Liver (tissue), 9 donors: Measurements from ENCODE around the gene SLAIN1. TPM values are rescaled to one million over a fixed set of nuclear protein-coding genes. Genes with fewer than 3 reads are reported as not detected.
"Not testable (repeated sequence)": the region's sequence is repeated elsewhere in the genome, so short reads cannot be mapped to it uniquely, and the experiment has no call there.

Source experiments
- DNase-seq: peaks from one replicate; pipeline ENCODE4 v3.0.0-alpha.2; 2017; ENCODE audit warnings: low spot score
- H3K27ac ChIP-seq, 2 donors: one replicate each; pipeline ENCODE4 v1.7.0; 2013; ENCODE audit warnings: inconsistent platforms in 2 of 2, low read length in 2 of 2, control low read depth in 1 of 2, low read depth in 1 of 2, mild to moderate bottlenecking in 1 of 2
- H3K27me3 ChIP-seq, 4 donors: one replicate each; pipeline versions ENCODE4 v1.6.1 to v1.7.0; 2013; ENCODE audit warnings: low read length in 3 of 4, inconsistent platforms in 1 of 4, mild to moderate bottlenecking in 1 of 4, moderate library complexity in 1 of 4; ENCODE audit not compliant: control insufficient read depth in 4 of 4, insufficient read depth in 4 of 4
- H3K36me3 ChIP-seq, 4 donors: one replicate each; pipeline versions ENCODE4 v1.6.1 to v1.7.0; 2013; ENCODE audit warnings: low read length in 3 of 4, mild to moderate bottlenecking in 3 of 4, low read depth in 1 of 4, moderate library complexity in 1 of 4; ENCODE audit not compliant: control insufficient read depth in 4 of 4, insufficient read depth in 3 of 4
- H3K4me1 ChIP-seq, 4 donors: one replicate each; pipeline versions ENCODE4 v1.6.1 to v1.7.0; 2013; ENCODE audit warnings: low read length in 3 of 4, mild to moderate bottlenecking in 3 of 4, moderate library complexity in 1 of 4; ENCODE audit not compliant: control insufficient read depth in 4 of 4, insufficient read depth in 4 of 4
- H3K4me3 ChIP-seq, 3 donors: one replicate each; pipeline versions ENCODE4 v1.6.1 to v1.7.0; 2013; ENCODE audit warnings: low read length in 3 of 3, control low read depth in 1 of 3, low read depth in 1 of 3, mild to moderate bottlenecking in 1 of 3
- H3K9ac ChIP-seq, 2 donors: one replicate each; pipeline ENCODE4 v1.7.0; 2013; ENCODE audit warnings: low read length in 2 of 2, mild to moderate bottlenecking in 2 of 2, moderate library complexity in 2 of 2, control low read depth in 1 of 2, low read depth in 1 of 2
- H3K9me3 ChIP-seq, 4 donors: one replicate each; pipeline versions ENCODE4 v1.6.1 to v1.7.0; 2013; ENCODE audit warnings: low read length in 3 of 4; ENCODE audit not compliant: control insufficient read depth in 4 of 4
- FOXA1 ChIP-seq: IDR thresholded peaks from 2 replicates; pipeline ENCODE4 v1.6.1; 2016; ENCODE audit warnings: antibody characterized with exemption
- GABPA ChIP-seq, 2 donors: IDR thresholded peaks in 1 of 2; conservative IDR thresholded peaks in 1 of 2; 2 replicates each; pipeline ENCODE4 v1.6.1; 2016; ENCODE audit warnings: antibody characterized with exemption in 2 of 2, mild to moderate bottlenecking in 1 of 2, moderate library complexity in 1 of 2
- HNF4A ChIP-seq, 2 donors: conservative IDR thresholded peaks; 2 replicates each; pipeline ENCODE4 v1.6.1; 2016; ENCODE audit warnings: antibody characterized with exemption in 2 of 2, mild to moderate bottlenecking in 2 of 2
- RXRA ChIP-seq, 2 donors: IDR thresholded peaks; 2 replicates each; pipeline ENCODE4 v1.6.1; 2017 to 2018; ENCODE audit warnings: antibody characterized with exemption in 2 of 2, mild to moderate bottlenecking in 1 of 2
- YY1 ChIP-seq: IDR thresholded peaks from 2 replicates; pipeline ENCODE4 v1.6.1; 2016; ENCODE audit warnings: antibody characterized with exemption, mild to moderate bottlenecking
- WGBS: extraction: QIAGEN DNeasy Blood & Tissue Kit; methylation state at CpG from one replicate; pipeline ENCODE4 v1.1.7; 2013; 5-methylcytosine and 5-hydroxymethylcytosine counted together
- polyA plus RNA-seq, 2 donors: library from polyadenylated mRNA; stranded (reverse) in 1 of 2; unstranded in 1 of 2; fragments of 200-250 nt in 1 of 2; fragments of >200 nt in 1 of 2; fragmentation: Nextera tagmentation in 1 of 2; extraction: Ambion mirVana in 1 of 2; gene quantifications; one replicate each; pipeline versions ENCODE4 v1.2.1 to v1.2.3, GENCODE V29; 2013 to 2015
- total RNA-seq, 2 donors: library from RNA; depleted of rRNA; stranded (reverse); fragments of >200 nt; gene quantifications; one replicate each; pipeline ENCODE4 v1.2.3, GENCODE V29; 2014
- TF ChIP-seq, protein P1 (sequence below): IDR thresholded peaks from 2 replicates; pipeline ENCODE4 v1.6.1; 2016; ENCODE audit warnings: antibody characterized with exemption
- TF ChIP-seq, protein P2 (sequence below): IDR thresholded peaks from 2 replicates; pipeline ENCODE4 v1.6.1; 2016; ENCODE audit warnings: antibody characterized with exemption
- TF ChIP-seq, protein P3 (sequence below): fragments of 150-350 bp; IDR thresholded peaks from 2 replicates; pipeline ENCODE4 v1.5.1; 2017; ENCODE audit warnings: improper control_type of control experiment, low read depth, low read length; ENCODE audit not compliant: missing input control
- donor health status: healthy.
- donor health status: healthy.
- donor health status: healthy.
- donor health status: healthy.
- donor health status: healthy.

The SLAIN1 gene
- total and polyA plus RNA-seq, 4 donors = 1.9 to 7.9 (median 7.1) TPM

DNA sequence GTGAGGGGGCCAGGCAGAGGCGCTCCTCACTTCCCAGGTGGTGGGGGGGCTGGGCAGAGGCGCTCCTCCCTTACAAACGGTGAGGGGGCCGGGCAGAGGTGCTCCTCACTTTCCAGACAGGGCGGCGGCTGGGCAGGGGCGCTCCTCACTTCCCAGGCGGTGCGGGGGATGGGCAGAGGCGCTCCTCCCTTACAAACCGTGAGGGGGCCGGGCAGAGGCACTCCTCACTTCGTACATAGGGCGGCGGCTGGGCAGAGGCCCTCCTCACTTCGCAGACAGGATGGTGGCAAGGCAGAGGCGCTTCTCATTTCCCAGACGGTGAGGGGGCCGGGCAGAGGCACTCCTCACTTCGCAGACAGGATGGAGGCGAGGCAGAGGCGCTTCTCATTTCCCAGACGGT is 37.5 kb upstream of the SLAIN1 start:
- H3K36me3 ChIP-seq, DNase-seq, H3K9ac ChIP-seq, H3K27me3 ChIP-seq, H3K4me3 ChIP-seq, H3K9me3 ChIP-seq, H3K27ac ChIP-seq, H3K4me1 ChIP-seq: not testable (repeated sequence)
- WGBS = 88% methylated on average over 23 of the region's 23 CpGs

DNA sequence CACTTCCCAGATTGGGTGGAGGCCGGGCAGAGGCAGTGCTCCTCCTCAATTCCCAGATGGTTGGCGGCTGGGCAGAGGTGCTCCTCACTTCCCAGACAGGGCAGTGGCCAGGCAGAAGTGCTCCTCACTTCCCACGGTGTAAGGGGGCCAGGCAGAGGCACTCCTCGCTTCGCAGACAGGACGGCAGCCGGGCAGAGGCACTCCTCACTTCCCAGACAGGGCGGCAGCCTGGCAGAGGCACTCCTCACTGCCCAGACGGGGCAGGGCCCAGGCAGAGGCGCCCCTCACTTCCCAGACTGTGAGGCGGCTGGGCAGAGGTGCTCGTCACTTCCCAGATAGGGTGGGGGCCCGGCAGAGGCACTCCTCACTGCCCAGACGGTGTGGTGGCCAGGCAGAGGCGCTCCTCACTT is 36.6 kb upstream of the SLAIN1 start:
- H3K4me1 ChIP-seq = no peaks in the 10 kb centered on the region
- H3K9me3 ChIP-seq = peaks cover 0 to 3% (median 0%) of the 10 kb centered on the region in 4 donors
- no peak for TF ChIP-seq RXRA (IDR thresholded peaks at IDR 0.05)
- TF ChIP-seq, protein P1, sequence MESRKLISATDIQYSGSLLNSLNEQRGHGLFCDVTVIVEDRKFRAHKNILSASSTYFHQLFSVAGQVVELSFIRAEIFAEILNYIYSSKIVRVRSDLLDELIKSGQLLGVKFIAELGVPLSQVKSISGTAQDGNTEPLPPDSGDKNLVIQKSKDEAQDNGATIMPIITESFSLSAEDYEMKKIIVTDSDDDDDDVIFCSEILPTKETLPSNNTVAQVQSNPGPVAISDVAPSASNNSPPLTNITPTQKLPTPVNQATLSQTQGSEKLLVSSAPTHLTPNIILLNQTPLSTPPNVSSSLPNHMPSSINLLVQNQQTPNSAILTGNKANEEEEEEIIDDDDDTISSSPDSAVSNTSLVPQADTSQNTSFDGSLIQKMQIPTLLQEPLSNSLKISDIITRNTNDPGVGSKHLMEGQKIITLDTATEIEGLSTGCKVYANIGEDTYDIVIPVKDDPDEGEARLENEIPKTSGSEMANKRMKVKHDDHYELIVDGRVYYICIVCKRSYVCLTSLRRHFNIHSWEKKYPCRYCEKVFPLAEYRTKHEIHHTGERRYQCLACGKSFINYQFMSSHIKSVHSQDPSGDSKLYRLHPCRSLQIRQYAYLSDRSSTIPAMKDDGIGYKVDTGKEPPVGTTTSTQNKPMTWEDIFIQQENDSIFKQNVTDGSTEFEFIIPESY = no peak
- no peak for TF ChIP-seq FOXA1
- TF ChIP-seq, protein P2, sequence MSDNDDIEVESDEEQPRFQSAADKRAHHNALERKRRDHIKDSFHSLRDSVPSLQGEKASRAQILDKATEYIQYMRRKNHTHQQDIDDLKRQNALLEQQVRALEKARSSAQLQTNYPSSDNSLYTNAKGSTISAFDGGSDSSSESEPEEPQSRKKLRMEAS = no peak
- TF ChIP-seq, protein P3, sequence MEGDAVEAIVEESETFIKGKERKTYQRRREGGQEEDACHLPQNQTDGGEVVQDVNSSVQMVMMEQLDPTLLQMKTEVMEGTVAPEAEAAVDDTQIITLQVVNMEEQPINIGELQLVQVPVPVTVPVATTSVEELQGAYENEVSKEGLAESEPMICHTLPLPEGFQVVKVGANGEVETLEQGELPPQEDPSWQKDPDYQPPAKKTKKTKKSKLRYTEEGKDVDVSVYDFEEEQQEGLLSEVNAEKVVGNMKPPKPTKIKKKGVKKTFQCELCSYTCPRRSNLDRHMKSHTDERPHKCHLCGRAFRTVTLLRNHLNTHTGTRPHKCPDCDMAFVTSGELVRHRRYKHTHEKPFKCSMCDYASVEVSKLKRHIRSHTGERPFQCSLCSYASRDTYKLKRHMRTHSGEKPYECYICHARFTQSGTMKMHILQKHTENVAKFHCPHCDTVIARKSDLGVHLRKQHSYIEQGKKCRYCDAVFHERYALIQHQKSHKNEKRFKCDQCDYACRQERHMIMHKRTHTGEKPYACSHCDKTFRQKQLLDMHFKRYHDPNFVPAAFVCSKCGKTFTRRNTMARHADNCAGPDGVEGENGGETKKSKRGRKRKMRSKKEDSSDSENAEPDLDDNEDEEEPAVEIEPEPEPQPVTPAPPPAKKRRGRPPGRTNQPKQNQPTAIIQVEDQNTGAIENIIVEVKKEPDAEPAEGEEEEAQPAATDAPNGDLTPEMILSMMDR = no peak
- no peak for TF ChIP-seq GABPA (IDR thresholded peaks at IDR 0.05 in 1 of 2, conservative IDR thresholded peaks at IDR 0.05 in 1 of 2)
- TF ChIP-seq HNF4A (conservative IDR thresholded peaks at IDR 0.05) = no peak
- TF ChIP-seq YY1 = no peak
- no peak overlapping the region for H3K4me3 ChIP-seq
- no peaks in the 10 kb centered on the region for H3K27me3 ChIP-seq
- DNase-seq = no peak
- no peaks in the 10 kb centered on the region for H3K36me3 ChIP-seq
- 82% methylated on average over 15 of the region's 15 CpGs for WGBS
- no peak overlapping the region for H3K27ac ChIP-seq
- no peak overlapping the region for H3K9ac ChIP-seq

DNA sequence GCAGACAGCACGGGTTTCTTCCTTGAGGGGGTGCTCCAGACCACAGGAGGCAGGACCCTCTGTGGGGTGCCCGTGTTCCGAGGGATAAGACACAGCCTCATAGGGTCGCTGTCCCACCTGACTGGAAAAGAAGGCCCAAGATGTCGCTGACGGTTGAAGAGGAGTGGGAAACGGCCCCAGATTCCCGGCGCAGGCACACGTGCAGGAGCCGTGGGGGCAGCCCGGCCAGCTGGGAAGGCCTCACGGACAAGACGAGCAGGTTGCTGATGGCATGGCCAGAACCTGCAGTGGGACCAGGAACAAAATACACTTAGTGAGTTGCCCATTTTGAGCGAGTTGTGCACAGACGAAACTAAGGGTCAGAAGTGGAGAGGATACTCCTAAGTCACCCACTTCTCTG is 35.2 kb upstream of the SLAIN1 start:
- not testable (repeated sequence) for H3K36me3 ChIP-seq, H3K27me3 ChIP-seq, H3K9ac ChIP-seq, H3K4me1 ChIP-seq, H3K27ac ChIP-seq, H3K4me3 ChIP-seq, H3K9me3 ChIP-seq, DNase-seq
- 89% methylated on average over 16 of the region's 16 CpGs for WGBS

DNA sequence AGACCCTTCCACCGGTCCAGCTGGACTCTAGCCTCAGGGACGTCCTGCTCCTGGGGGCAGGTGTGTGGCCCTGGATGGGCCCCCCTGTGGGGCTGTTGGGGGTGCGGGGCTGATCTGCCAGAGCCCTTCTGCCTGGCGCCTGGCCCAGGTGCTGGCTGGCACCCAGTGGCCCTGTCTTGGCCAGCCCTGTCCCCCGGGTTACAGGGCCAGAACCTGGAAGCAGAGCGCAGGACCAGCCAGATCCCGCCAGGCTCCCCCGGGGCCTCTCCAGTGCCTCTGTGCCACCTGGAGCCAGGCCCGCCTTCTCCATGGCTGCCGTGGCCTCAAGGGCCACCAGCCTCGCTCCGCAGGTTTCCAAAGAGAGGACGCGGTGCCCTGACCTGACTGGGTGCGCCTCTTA is 34.7 kb upstream of the SLAIN1 start:
- H3K9ac ChIP-seq, H3K4me3 ChIP-seq, H3K9me3 ChIP-seq, H3K27me3 ChIP-seq, H3K36me3 ChIP-seq, DNase-seq, H3K27ac ChIP-seq, H3K4me1 ChIP-seq: not testable (repeated sequence)
- WGBS = 91% methylated on average over 14 of the region's 15 CpGs
